Neural crest cell (in vitro differentiated cells): ENCODE results near the gene PRKG1. TPM values are rescaled to one million over a fixed set of nuclear protein-coding genes. Genes with fewer than 3 reads are reported as not detected.

Experiments used
- DNase-seq: peaks from one replicate; pipeline ENCODE4 v3.0.0; 2021; ENCODE audit warnings: low read depth, mixed read lengths, low spot score
- H3K27ac Mint-ChIP-seq: one replicate; pipeline ENCODE4 v1.8.0; 2021; ENCODE audit warnings: mild to moderate bottlenecking, mixed read lengths; ENCODE audit not compliant: unreplicated experiment
- H3K27me3 Mint-ChIP-seq: 2 replicates; pipeline ENCODE4 v1.8.0; 2021; ENCODE audit warnings: low read depth, mild to moderate bottlenecking, mixed read lengths
- H3K36me3 Mint-ChIP-seq: 2 replicates; pipeline ENCODE4 v1.8.0; 2021; ENCODE audit warnings: low read depth, mild to moderate bottlenecking, mixed read lengths
- H3K4me1 Mint-ChIP-seq: 2 replicates; pipeline ENCODE4 v1.8.0; 2021; ENCODE audit warnings: mixed read lengths
- H3K4me3 Mint-ChIP-seq: one replicate; pipeline ENCODE4 v1.8.0; 2021; ENCODE audit warnings: mild to moderate bottlenecking, mixed read lengths
- H3K9me3 Mint-ChIP-seq: 2 replicates; pipeline ENCODE4 v1.8.0; 2021; ENCODE audit warnings: mixed read lengths
- CTCF ChIP-seq: fragments of 200-600 bp; sonication (generic); conservative IDR thresholded peaks from 2 replicates; pipeline ENCODE4 v1.5.0; 2021; ENCODE audit warnings: antibody characterized with exemption, mild to moderate bottlenecking
- total RNA-seq: library from RNA; stranded (reverse); gene quantifications from 2 replicates; pipeline ENCODE4 v1.2.1, GENCODE V29; 2021

PRKG1 gene
- total RNA-seq, 1 donor from 2014 or later = 4.4 TPM

DNA sequence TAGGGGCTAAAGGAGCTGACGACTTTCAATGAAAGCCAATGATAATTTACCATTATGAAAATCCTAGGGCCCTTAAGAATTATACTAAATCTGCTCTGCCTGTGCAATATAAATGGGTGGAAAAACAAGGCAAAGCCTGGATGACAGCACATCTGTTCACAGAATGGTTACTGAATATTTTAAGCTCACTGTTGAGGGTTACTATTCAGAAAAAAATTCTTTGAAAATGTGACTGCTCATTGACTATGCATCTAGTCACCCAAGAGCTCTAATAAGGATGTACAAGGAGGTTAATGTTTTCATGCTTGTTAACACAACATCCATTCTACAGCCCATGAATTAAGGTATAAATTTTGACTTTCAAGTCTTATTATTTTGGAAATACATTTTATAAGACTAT lies 1248.6 kb downstream of the PRKG1 start:
- Mint-ChIP-seq H3K4me3 (no peak overlapping the region), H3K36me3 (no peaks in the 10 kb centered on the region), H3K27me3 (no peaks in the 10 kb centered on the region)

GRCh38 chr10:52326382-52326781 lies 1252.1 kb downstream of the PRKG1 start:
- Mint-ChIP-seq H3K27me3 (no peaks in the 10 kb centered on the region), H3K9me3 (no peaks in the 10 kb centered on the region), H3K4me3 (no peak overlapping the region), H3K27ac (no peak overlapping the region), H3K4me1 (no peaks in the 10 kb centered on the region), H3K36me3 (no peaks in the 10 kb centered on the region)
- no peak for TF ChIP-seq CTCF
- no peak for DNase-seq

More for the DNA sequence above, 1248.6 kb downstream of the PRKG1 start:
- TF ChIP-seq CTCF = no peak
- no peak for DNase-seq
- no peak overlapping the region for H3K27ac Mint-ChIP-seq
- no peaks in the 10 kb centered on the region for H3K9me3 Mint-ChIP-seq
- H3K4me1 Mint-ChIP-seq = peaks cover 7% of the 10 kb centered on the region

- no peaks in the 10 kb centered on the region for H3K9me3 Mint-ChIP-seq
- H3K4me3 Mint-ChIP-seq = no peak overlapping the region
- H3K36me3 Mint-ChIP-seq = no peaks in the 10 kb centered on the region
- no peak for DNase-seq
- no peaks in the 10 kb centered on the region for H3K27me3 Mint-ChIP-seq
- no peak overlapping the region for H3K27ac Mint-ChIP-seq
- no peak for TF ChIP-seq CTCF
- peaks cover 14% of the 10 kb centered on the region for H3K4me1 Mint-ChIP-seq
These were observed 1257.5 kb downstream of the PRKG1 start for GRCh38 chr10:52331638-52332364.

- no peaks in the 10 kb centered on the region for H3K9me3 Mint-ChIP-seq
- no peak overlapping the region for H3K4me3 Mint-ChIP-seq
- no peaks in the 10 kb centered on the region for H3K36me3 Mint-ChIP-seq
- peaks cover 2% of the 10 kb centered on the region for H3K27me3 Mint-ChIP-seq
- no peak for DNase-seq
- H3K27ac Mint-ChIP-seq = no peak overlapping the region
- peaks cover 14% of the 10 kb centered on the region for H3K4me1 Mint-ChIP-seq
- no peak for TF ChIP-seq CTCF
These were observed 1258.5 kb downstream of the PRKG1 start for GRCh38 chr10:52332815-52333214.

DNA sequence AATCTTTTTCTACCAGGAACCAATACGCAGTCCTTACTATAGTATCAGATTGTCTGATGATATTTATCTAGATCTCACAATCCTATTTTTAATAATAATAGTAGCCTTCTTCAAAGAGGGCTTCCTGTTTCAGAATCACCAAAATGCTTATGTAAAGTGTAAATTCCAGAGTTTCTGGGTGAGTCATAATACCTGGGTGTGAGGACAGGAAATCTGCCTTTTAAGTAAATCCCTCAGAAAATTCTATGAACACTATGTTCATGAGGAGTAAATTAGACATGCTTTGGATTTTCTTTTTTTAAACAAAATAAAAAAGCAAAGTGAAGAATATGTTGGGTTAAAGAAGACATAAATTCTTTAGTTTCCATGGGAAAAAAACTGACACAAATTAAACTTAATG lies 1260.3 kb downstream of the PRKG1 start:
- no peak for DNase-seq
- Mint-ChIP-seq H3K27me3 (peaks cover 4% of the 10 kb centered on the region), H3K27ac (no peak overlapping the region), H3K36me3 (no peaks in the 10 kb centered on the region), H3K9me3 (no peaks in the 10 kb centered on the region), H3K4me3 (no peak overlapping the region), H3K4me1 (peaks cover 14% of the 10 kb centered on the region)
- no peak for TF ChIP-seq CTCF
